Uterus (tissue), 2 donors: ENCODE results near the gene HS3ST6.

ENCODE experiments used
- CTCF ChIP-seq, 4 experiments: fragments of 200-600 bp in 2 of 4; fragments of 450-650 bp in 2 of 4; sonication (generic) in 2 of 4; IDR thresholded peaks; one replicate each; pipeline ENCODE4 v1.5.1; 2016 to 2019; ENCODE audit warnings: antibody characterized with exemption in 4 of 4, mild to moderate bottlenecking in 2 of 4, moderate library complexity in 1 of 4
- POLR2A ChIP-seq, 2 donors: fragments of 450-650 bp; IDR thresholded peaks; one replicate each; pipeline ENCODE4 v1.6.1; 2016; ENCODE audit warnings: antibody characterized with exemption in 2 of 2, mild to moderate bottlenecking in 1 of 2, moderate library complexity in 1 of 2

- TF ChIP-seq CTCF (IDR thresholded peaks at IDR 0.05), result no peak
- TF ChIP-seq POLR2A (IDR thresholded peaks at IDR 0.05), result no peak
These were observed 27.5 kb downstream of the HS3ST6 start for GRCh38 chr16:1890708-1891050.
